Type B pancreatic cell (in vitro differentiated cells): Measurements from ENCODE around the gene IRF8. TPM values are rescaled to one million over a fixed set of nuclear protein-coding genes. Genes with fewer than 3 reads are reported as not detected.

Experiments used
- DNase-seq: peaks from one replicate; pipeline ENCODE4 v3.0.0; 2021; ENCODE audit warnings: mixed read lengths; ENCODE audit not compliant: unreplicated experiment; ENCODE audit errors: extremely low spot score
- H3K27ac Mint-ChIP-seq: 2 replicates; pipeline ENCODE4 v1.8.0; 2021; ENCODE audit warnings: mild to moderate bottlenecking, mixed read lengths
- H3K27me3 Mint-ChIP-seq: 2 replicates; pipeline ENCODE4 v1.8.0; 2021; ENCODE audit warnings: mixed read lengths
- H3K36me3 Mint-ChIP-seq: 2 replicates; pipeline ENCODE4 v1.8.0; 2021; ENCODE audit warnings: mixed read lengths
- H3K4me1 Mint-ChIP-seq: one replicate; pipeline ENCODE4 v1.8.0; 2021; ENCODE audit warnings: mixed read lengths; ENCODE audit not compliant: unreplicated experiment
- H3K4me3 Mint-ChIP-seq: 2 replicates; pipeline ENCODE4 v1.8.0; 2021; ENCODE audit warnings: mild to moderate bottlenecking, mixed read lengths
- H3K9me3 Mint-ChIP-seq: 2 replicates; pipeline ENCODE4 v1.8.0; 2021; ENCODE audit warnings: mixed read lengths
- total RNA-seq: library from RNA; stranded (reverse); gene quantifications from 2 replicates; pipeline ENCODE4 v1.2.1, GENCODE V29; 2021; ENCODE audit warnings: low replicate concordance
- TF ChIP-seq, protein P1 (sequence below): fragments of 200-600 bp; sonication (generic); conservative IDR thresholded peaks from 2 replicates; pipeline ENCODE4 v1.5.0; 2021; ENCODE audit warnings: antibody characterized with exemption, mild to moderate bottlenecking

The IRF8 gene
- total RNA-seq, 1 donor from 2014 or later = 12.6 TPM

DNA sequence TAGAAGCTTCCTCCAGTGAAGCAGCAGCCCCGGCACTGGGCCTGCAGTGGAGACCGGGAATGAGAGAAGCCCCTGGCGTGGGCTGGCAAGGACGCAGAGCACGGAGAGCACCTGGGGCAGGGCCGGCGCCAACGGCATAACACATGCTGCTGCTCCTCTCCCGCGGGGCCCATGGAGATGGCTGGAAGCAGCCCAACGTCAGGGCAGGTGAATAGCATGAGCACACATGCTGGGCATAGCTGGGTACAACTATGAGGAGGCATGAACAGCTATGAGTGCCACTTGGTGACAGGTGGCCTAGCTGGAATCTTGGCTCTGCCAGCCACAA lies 46.4 kb downstream of the IRF8 start:
- Mint-ChIP-seq H3K27ac (no peak overlapping the region), H3K9me3 (no peaks in the 10 kb centered on the region), H3K27me3 (peaks cover 50% of the 10 kb centered on the region), H3K4me1 (peaks cover 3% of the 10 kb centered on the region), H3K4me3 (no peak overlapping the region), H3K36me3 (no peaks in the 10 kb centered on the region)
- DNase-seq = no peak
- TF ChIP-seq, protein P1, sequence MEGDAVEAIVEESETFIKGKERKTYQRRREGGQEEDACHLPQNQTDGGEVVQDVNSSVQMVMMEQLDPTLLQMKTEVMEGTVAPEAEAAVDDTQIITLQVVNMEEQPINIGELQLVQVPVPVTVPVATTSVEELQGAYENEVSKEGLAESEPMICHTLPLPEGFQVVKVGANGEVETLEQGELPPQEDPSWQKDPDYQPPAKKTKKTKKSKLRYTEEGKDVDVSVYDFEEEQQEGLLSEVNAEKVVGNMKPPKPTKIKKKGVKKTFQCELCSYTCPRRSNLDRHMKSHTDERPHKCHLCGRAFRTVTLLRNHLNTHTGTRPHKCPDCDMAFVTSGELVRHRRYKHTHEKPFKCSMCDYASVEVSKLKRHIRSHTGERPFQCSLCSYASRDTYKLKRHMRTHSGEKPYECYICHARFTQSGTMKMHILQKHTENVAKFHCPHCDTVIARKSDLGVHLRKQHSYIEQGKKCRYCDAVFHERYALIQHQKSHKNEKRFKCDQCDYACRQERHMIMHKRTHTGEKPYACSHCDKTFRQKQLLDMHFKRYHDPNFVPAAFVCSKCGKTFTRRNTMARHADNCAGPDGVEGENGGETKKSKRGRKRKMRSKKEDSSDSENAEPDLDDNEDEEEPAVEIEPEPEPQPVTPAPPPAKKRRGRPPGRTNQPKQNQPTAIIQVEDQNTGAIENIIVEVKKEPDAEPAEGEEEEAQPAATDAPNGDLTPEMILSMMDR = no peak

DNA sequence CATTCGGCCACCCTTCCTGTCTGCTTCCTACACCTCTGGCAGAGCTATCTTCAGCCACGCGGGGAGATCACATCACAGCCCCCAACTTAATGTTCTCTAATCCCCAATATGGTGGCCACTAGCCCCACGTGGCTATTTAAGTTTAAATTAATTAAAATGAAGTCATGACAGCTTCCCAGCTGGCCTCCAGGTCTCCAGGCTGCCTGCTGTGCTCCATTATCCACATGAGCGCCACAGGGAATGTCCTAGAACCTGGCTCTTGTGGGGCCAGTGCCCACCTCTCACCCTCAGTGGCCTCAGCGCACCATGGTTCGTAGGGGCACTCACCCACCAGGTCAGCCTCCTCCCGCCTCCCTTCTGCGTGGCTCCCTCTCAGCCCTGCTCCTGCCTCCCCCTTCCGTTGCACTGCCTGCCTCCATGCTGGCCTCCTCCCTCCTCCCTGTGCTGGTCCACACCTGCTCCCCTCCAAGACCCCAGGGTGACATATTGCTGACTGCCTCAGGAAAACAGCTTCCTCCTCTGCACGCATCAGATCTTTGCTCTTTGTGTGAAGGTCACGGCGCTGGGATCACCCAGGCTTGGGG lies 47.7 kb downstream of the IRF8 start:
- Mint-ChIP-seq H3K27me3 (peaks cover 56% of the 10 kb centered on the region), H3K9me3 (no peaks in the 10 kb centered on the region), H3K36me3 (no peaks in the 10 kb centered on the region), H3K4me3 (no peak overlapping the region), H3K27ac (no peak overlapping the region), H3K4me1 (peaks cover 3% of the 10 kb centered on the region)
- no peak for DNase-seq
- TF ChIP-seq, protein P1 = no peak

DNA sequence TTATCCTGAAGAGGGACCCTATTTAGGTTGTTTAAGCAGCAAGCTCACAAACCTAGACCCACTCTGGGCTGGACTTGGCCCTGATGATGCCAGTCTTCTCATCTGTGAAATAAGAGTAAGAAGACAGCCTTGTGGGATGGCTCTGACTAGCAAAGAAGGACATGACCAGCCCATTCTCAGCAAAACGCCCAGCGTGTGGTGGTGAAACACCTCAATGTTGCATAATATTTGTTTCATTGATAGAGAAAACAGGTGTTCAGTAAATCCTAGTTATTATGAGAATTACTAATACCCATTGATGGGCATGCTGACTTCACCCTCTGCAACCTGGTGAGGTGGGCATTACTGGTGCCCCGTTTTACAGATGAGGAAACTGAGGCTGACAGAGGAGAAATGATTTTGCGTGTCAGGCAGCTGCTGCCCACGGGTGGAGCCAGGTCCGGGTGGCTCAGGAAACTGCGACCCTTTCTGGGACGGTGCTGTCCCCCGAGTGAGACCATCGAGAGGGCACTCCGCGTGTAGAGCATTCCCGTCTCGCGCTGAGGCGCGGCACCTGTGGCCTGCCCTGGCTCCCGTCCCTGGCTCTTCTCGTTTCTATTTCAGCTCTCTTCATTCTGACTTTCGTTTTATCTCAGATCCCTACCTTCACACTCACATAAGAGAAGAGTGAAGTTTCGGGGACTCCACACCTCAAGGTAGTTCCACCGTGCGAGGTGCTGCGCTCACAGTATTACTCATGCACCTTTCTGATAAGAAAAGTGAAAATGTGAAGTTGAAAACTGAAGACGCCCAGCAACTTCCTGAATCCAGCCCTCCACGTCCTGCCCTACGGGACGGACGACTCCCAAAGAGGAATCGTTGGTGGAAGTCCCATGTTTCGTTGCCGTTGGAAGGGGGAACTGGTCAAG lies 48.5 kb downstream of the IRF8 start:
- no peak for DNase-seq
- Mint-ChIP-seq H3K4me1 (peaks cover 3% of the 10 kb centered on the region), H3K36me3 (no peaks in the 10 kb centered on the region), H3K9me3 (no peaks in the 10 kb centered on the region), H3K27me3 (peaks cover 55% of the 10 kb centered on the region), H3K27ac (no peak overlapping the region), H3K4me3 (no peak overlapping the region)
- TF ChIP-seq, protein P1 = no peak

DNA sequence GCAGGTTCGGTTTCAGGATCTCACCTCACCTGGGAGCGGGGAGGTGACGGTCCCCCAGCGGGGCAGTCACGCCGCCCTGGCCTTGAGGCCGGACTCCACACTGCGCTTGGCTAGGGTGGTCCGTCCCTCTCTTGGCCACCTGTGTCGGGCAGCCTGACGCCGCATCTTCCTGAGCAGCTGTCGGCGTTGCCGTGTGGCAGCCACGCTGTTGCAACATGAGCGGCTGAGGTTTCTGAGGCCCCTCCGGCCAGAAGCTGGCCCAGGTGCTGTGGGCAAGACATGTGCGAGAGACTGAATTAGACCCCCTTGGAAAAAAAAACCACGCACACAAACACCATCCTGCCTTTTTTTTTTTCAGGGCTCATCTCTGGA lies 49.2 kb downstream of the IRF8 start:
- Mint-ChIP-seq H3K36me3 (no peaks in the 10 kb centered on the region), H3K27ac (no peak overlapping the region), H3K4me3 (no peak overlapping the region), H3K27me3 (peaks cover 55% of the 10 kb centered on the region), H3K9me3 (no peaks in the 10 kb centered on the region), H3K4me1 (peaks cover 3% of the 10 kb centered on the region)
- DNase-seq = no peak
- TF ChIP-seq, protein P1 = no peak

DNA sequence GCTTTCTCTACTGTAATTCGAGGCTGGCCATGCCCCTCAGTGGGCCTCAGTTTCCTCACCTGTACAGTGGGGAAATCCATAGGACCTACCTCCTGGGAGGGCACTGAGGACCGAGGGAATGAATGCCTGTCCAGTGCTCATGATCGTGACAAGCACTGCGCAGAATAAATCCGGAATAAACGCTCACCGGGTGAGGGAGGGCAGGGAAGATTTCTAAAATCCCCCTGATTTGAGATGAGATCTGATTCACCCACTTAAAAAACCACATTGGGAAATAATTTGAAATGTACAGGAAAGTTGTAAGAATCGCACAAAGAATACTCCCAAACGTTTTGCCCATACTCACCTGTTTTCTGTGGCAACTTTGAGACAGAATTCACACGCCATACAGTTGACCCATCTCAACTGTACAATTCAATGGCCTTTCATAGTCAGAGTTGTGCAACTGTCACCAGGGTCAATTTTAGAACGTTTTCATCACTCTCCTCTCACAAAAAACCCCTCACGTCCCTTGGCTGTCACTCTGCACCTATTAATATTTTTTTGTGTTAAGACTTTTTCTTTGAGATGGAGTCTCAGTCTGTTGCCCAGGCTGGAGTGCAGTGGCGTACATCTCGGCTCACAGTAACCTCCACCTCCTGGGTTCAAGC lies 49.8 kb downstream of the IRF8 start:
- Mint-ChIP-seq H3K27ac (no peak overlapping the region), H3K36me3 (no peaks in the 10 kb centered on the region), H3K27me3 (peaks cover 53% of the 10 kb centered on the region), H3K4me1 (peaks cover 3% of the 10 kb centered on the region), H3K4me3 (no peak overlapping the region), H3K9me3 (no peaks in the 10 kb centered on the region)
- TF ChIP-seq, protein P1 = no peak
- no peak for DNase-seq
